ENCODE measurements around the gene FBXW2. TPM values are rescaled to one million over a fixed set of nuclear protein-coding genes. Genes with fewer than 3 reads are reported as not detected.
A peak's percentile ranks its signal among the peaks of the same experiment; 100 is the strongest.

FBXW2 gene
- total RNA-seq, 2 experiments from 2014 or later = 30.0 to 69.0 TPM

GRCh38 chr9:120758544-120758943 is 34.7 kb downstream of the FBXW2 start:
- peaks cover 64% of the 10 kb centered on the region for H3K36me3 ChIP-seq (ENCODE audit: insufficient read depth, low read length)
- intact Hi-C loops (cut with micrococcal nuclease; ENCODE audit: unreplicated experiment) = loop anchor here (5.0 to 10.0 kb wide), 3 partner anchors 446 to 644 kb away; partner anchors contain the start of gene RAB14
- H3K4me3 ChIP-seq (ENCODE audit: low read depth, low read length, poor library complexity, severe bottlenecking) = no peak overlapping the region
- BruUV-seq (replicated peaks) = no TSS peak
- H3K79me2 ChIP-seq (ENCODE audit: insufficient read depth, low read depth, low read length) = no peaks in the 10 kb centered on the region
- no peak overlapping the region for H3K4me2 ChIP-seq (ENCODE audit: low read length)
- no peak overlapping the region for H3K27ac ChIP-seq (ENCODE audit: low read depth, low read length, poor library complexity, severe bottlenecking)
- TF ChIP-seq CTCF (conservative IDR thresholded peaks at IDR 0.05; ENCODE audit: low read length) (no peak), EZH2phosphoT487 (IDR thresholded peaks at IDR 0.05; ENCODE audit: borderline replicate concordance, low read depth, low read length) (no peak)
- H3K4me1 ChIP-seq (ENCODE audit: insufficient read depth, low read length, poor library complexity, severe bottlenecking) = peaks cover 32% of the 10 kb centered on the region
- no peaks in the 10 kb centered on the region for H4K20me1 ChIP-seq (ENCODE audit: insufficient read depth, low read length)
- no peaks in the 10 kb centered on the region for H3K9me3 ChIP-seq (ENCODE audit: low read length)
- no peak for DNase-seq (ENCODE audit: low spot score)
- no peak overlapping the region for H2AFZ ChIP-seq (ENCODE audit: low read length)
- ChIA-PET POLR2A (interaction anchor here (1.0 kb wide), 1 partner anchor 34 kb away, joined by 3 read pairs; the partner anchor contains the start of gene FBXW2), CTCF (ENCODE audit: unreplicated experiment) (interaction anchor here (0.6 kb wide), 1 partner anchor 718 kb away, joined by 3 read pairs; no protein-coding TSS in a partner anchor)
- no peaks in the 10 kb centered on the region for H3K9me2 ChIP-seq (ENCODE audit: insufficient read depth, low read length)

- peak; percentile 11 for DNase-seq (ENCODE audit: low spot score)
- TF ChIP-seq CTCF (conservative IDR thresholded peaks at IDR 0.05; ENCODE audit: low read length) (no peak), EZH2phosphoT487 (IDR thresholded peaks at IDR 0.05; ENCODE audit: borderline replicate concordance, low read depth, low read length) (no peak)
- Histone ChIP-seq H2AFZ (ENCODE audit: low read length) (no peak overlapping the region), H3K9me3 (ENCODE audit: low read length) (no peaks in the 10 kb centered on the region), H3K4me3 (ENCODE audit: low read depth, low read length, poor library complexity, severe bottlenecking) (no peak overlapping the region), H3K36me3 (ENCODE audit: insufficient read depth, low read length) (peaks cover 52% of the 10 kb centered on the region; the same call in 1 of the 2 replicates), H3K4me1 (ENCODE audit: insufficient read depth, low read length, poor library complexity, severe bottlenecking) (peaks cover 32% of the 10 kb centered on the region), H3K79me2 (ENCODE audit: insufficient read depth, low read depth, low read length) (no peaks in the 10 kb centered on the region), H4K20me1 (ENCODE audit: insufficient read depth, low read length) (no peaks in the 10 kb centered on the region), H3K9me2 (ENCODE audit: insufficient read depth, low read length) (no peaks in the 10 kb centered on the region), H3K27ac (ENCODE audit: low read depth, low read length, poor library complexity, severe bottlenecking) (peak overlapping the region; percentile 46), H3K4me2 (ENCODE audit: low read length) (peak overlapping the region; percentile 41)
- ChIA-PET POLR2A (interaction anchor here (0.6 to 1.5 kb wide), 4 partner anchors 36 to 315 kb away, joined by 3 to 4 read pairs (median 3); partner anchors contain the start of gene FBXW2), CTCF (ENCODE audit: unreplicated experiment) (no interaction called here)
- BruUV-seq (replicated peaks) = no TSS peak
- intact Hi-C loops (cut with micrococcal nuclease; ENCODE audit: unreplicated experiment) = loop anchor here (1.0 to 10.0 kb wide), 5 partner anchors 119 to 645 kb away; partner anchors contain the start of gene RAB14
Measured at GRCh38 chr9:120757026-120757913, 35.9 kb downstream of the FBXW2 start.
